Putamen (tissue), 1 donor: ENCODE results near the gene BPGM.
A peak's percentile ranks its signal among the peaks of the same experiment; 100 is the strongest.

Experiments used
- DNase-seq: peaks from one replicate; pipeline ENCODE4 v3.0.0-alpha.2; 2016; ENCODE audit warnings: low spot score

The BPGM gene

GRCh38 chr7:134646425-134647305 is at the start of gene BPGM:
Gene BPGM, plus strand, starts transcription at chr7:134646853. Its CDS starts 14,655 bp downstream, at chr7:134661508.
- DNase-seq: peak; percentile 100

GRCh38 chr7:134599371-134599770 is 47.3 kb upstream of the BPGM start:
- DNase-seq: peak; percentile 89

DNA sequence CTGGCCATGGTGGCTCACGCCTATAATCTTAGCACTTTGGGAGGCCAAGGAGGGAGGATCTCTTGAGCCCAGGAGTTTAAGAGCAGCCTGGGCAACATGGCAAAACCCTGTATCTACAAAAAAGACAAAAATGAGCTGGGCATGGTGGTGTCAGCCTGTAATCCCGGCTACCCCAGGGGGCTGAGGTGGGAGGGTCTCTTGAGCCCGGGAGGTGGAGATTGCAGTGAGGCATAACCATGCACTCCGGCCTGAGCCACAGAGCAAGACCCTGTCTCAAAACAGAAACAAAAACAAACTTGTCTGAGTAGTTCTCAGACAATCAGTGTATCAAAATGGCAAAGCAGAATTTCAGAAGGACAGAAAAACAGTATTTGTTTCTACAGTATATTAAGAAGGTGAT is 45.2 kb upstream of the BPGM start:
- no peak for DNase-seq

DNA sequence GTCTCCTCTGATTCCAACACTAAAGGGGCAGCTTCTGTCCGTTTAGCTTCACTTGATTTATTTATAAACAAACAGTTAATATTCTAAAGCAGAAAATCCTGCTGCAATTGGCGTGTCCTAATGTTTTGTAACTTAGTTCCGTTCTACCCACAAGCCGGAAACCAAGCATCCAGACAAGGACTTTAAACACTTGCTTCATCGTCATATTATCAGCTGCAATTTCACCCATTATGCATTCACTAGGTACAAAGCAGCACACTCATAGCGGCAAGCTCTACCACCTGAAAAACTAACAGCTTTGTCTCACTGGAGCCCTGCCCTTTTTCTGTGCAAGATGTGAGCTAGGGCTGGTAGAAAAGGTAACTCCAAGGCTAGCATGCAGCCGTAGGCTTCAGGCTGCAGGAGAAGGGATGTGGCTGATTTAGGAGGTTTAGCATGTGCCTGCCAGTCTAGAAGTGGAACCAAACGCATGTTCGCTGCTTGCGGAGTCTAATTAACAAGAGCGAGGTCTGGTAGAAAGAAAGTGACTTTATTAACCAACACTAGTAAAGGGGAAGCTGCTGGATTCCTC is 43.7 kb upstream of the BPGM start:
- DNase-seq: peak; percentile 32

DNA sequence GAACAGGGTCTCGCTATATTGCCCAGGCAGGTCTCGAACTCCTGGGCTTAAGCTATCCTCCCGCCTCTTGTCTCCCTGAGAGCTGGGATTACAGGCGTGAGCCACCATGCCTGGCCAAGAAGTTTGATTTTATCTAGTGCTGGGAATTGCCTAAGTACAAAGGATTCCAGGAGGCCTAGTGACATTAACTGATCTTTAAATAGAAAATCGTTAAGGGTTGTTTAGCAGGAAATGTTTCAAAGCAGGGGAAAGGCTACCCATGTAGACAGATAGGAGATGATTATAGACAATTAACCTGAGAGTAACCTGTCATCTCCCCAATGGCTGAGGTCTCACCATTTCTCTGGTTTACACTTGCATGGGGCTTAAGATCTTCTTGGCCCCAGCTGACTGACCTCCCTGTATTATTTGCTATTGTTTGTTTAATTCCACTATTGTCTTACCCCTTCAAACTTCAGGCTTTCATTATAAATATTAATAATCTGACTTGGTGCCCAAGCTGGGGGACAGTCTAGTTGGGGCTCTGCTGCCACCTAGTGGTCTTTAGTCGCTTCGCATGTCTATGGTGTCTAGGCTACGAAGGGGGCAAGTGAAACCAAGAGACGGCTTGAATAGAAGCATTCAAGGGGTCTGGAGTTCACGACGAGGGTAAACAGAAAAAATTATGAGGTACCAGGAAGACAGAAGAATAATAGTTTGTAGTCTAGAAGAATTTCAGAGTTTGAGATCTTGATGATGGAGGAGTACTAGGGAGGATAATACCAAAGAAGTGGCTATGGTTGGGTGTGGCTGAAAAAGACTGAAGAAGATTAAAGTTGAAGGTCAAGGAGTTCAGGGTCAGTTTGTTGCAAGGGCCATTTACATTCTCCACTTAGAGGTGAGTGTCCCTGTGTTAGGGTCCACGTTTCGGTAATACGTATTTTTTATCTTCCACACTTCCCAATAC is 40.4 kb upstream of the BPGM start:
- DNase-seq: peak; percentile 67

GRCh38 chr7:134611611-134612151 is 35.0 kb upstream of the BPGM start:
- no peak for DNase-seq

DNA sequence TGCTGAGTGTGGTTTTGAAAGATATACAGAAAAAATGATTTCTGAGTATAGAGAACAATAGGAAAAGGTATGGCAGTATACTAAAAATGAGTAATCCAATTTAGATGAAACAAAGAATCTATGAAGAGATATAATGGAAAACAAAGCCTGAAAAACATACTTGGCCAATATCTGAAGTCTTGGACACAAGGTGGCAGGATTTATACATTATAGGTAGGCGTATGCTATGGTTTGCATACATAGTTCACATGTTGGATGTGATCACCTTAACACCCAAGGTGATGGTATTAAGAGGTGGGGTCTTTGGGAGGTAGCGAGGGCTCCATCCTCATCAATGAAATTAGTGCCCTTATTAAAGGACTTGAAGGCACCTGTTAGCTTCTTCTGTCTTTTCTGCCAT is 34.5 kb upstream of the BPGM start:
- no peak for DNase-seq

- no peak for DNase-seq
Observed at GRCh38 chr7:134613623-134614347, 32.9 kb upstream of the BPGM start.

GRCh38 chr7:134616611-134617010 is 30.0 kb upstream of the BPGM start:
- DNase-seq: no peak

- DNase-seq: no peak
Observed at GRCh38 chr7:134618756-134619530, 27.7 kb upstream of the BPGM start.

DNA sequence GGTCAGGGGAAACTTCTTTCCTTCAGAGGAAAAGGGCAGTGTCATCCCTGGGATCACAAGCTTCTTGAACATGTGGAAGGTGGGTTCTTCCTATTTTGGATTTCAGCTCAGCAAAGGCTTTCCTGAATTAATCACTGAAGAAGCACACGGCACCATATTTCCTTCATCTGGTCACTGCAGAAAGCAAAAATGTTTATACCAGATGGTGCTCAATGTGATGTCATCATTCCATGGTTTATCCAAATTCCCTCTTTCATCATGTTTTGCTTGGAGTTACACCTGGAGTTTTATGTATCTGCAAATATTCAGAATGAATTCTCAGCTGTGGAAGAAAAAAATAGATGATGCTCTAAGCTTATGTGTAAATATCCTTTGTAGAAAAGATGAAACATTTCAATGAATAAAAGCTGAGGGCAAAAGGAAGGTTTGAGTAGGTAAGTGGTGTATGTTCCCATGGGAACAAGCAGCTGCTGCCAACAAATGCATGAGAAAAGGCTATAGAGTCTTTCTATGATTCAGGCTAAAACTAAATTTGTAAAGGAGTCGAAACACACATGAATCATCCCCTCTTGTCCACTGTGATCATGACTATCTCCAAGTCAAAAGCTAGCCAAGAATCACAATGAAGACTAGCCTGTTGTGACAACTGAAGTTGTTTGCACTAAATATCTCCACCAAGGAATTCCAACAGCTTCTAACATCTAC is 26.9 kb upstream of the BPGM start:
- DNase-seq: no peak

DNA sequence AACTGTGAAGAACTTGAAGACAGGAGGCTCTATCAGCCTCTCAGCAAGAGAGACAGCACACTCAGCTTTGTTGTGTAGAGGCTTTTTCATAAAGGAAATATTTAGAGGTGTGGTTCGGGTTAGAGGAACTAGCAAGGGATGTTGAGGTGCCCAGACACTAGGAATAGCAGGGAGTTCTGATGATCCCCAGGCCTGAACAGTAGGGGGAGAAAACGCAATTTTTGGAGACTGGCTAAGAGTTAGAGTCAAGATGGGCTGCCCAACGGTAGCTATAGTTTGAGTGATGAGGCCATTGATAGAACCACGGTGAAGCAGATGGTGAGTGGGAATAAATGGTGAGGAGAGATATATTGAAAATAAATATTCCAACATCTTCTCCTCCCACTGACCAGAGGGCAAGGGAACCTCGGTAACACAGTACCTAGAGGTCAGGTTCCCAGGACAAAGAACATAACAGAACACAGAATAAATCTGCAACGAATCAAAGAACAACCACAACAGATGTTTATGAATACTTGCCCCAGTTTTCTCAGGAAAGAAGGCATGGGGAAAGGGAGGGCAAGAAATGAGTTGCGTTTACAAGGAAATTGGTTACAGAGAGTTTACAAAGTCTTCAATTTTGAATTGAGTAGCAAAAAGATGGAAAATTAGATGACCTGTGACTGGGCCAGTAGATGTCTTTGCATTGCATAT is 24.2 kb upstream of the BPGM start:
- DNase-seq: no peak

GRCh38 chr7:134623193-134623592 is 23.5 kb upstream of the BPGM start:
- DNase-seq: no peak

GRCh38 chr7:134625550-134625949 is 21.1 kb upstream of the BPGM start:
- DNase-seq: no peak

DNA sequence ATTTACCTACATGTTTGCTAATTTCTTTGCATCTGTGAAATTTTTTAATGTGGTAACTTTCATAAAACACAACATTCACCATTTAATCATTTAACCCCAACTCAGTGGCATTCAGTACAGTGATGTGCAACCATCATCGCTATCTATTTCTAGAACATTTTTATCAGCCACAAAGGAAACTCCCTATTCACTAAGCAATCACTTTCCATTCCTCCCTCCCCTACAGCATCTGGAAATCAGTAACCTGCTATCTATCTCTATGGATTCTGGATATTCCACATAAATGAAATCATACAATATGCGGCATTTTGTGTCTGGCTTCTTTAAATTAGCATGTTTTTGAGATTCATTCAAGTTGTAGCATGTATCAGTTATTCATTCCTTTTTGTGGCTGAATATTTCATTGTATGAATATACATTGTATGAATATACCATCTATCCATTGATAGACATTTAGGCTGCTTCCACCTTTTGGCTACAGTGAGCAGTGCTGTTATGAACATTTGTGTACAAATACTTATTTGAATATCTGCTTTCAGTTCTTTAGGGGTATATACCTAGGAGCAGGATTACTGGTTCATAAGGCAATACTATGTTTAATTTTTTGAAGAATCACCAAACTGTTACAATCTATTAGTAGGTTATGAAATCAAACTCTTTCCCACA is 19.4 kb upstream of the BPGM start:
- DNase-seq: no peak

- no peak for DNase-seq
Observed at GRCh38 chr7:134627775-134628153, 18.9 kb upstream of the BPGM start.

DNA sequence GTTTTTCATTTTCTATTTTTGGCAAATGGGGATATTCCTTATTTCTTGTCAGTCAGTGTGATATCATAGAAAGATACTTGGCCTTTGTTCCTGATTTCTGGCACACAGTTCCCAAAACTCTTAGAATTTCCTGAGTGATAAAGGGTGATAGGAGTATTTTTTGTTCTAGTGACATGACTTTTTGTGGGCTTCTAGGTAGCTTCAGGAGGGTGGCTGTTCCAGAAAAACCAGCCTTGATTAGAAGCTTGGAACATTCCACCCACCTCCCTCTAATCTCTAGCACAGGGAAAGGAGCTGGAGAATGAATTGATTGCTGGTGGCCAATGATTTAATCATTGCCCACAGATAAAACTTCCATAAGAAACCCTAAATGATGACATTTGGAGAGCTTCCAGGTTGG is 17.2 kb upstream of the BPGM start:
- no peak for DNase-seq

- no peak for DNase-seq
Observed at GRCh38 chr7:134630237-134630636, 16.4 kb upstream of the BPGM start.

DNA sequence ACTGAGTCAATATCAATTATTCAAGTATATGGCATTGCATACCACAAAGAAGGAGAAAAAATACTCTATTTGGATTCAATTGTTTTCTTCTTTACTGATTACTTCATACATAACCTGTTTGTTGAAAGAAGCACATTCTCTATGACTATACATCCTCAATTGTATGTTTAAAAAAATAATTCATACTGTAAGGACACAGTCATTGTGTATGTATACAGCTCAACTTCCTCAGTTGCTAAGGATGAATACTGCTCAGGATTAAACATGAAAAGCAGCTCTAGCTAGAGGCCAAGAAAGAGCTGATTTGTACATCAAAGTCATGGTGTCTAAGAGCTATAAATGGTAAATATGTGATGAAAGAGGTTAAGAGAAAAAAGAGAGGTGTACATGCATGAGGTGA is 15.8 kb upstream of the BPGM start:
- DNase-seq: no peak
